MM.1S (cell line): ENCODE data around the gene CBFB.

Experiments
- DNase-seq: peaks from one replicate; pipeline ENCODE4 v3.0.0-alpha.2; 2015
- H2AFZ ChIP-seq: fragments of 300-600 bp; sonication (generic); 2 replicates; pipeline ENCODE4 v1.6.0; 2016; ENCODE audit warnings: antibody characterized with exemption, low read length
- H3F3A ChIP-seq: fragments of 300-600 bp; sonication (generic); 2 replicates; pipeline ENCODE4 v1.6.1; 2016; ENCODE audit warnings: mild to moderate bottlenecking, antibody characterized with exemption, low read length, moderate library complexity, mixed read lengths; ENCODE audit not compliant: insufficient read depth
- H3K27ac ChIP-seq: fragments of 300-600 bp; sonication (generic); 2 replicates; pipeline ENCODE4 v1.5.1; 2016; ENCODE audit warnings: mild to moderate bottlenecking, low read length
- H3K27me3 ChIP-seq: fragments of 300-600 bp; sonication (generic); replicated peaks from 2 replicates; pipeline ENCODE4 v1.6.0; 2016; ENCODE audit warnings: low read length; ENCODE audit not compliant: insufficient read depth
- H3K36me3 ChIP-seq: fragments of 300-600 bp; sonication (generic); replicated peaks from 2 replicates; pipeline ENCODE4 v1.6.1; 2016; ENCODE audit warnings: mild to moderate bottlenecking, low read length, mixed read lengths; ENCODE audit not compliant: insufficient read depth
- H3K4me1 ChIP-seq: fragments of 300-600 bp; sonication (generic); 2 replicates; pipeline ENCODE4 v1.6.1; 2016; ENCODE audit warnings: low read length, mixed read lengths
- H3K4me2 ChIP-seq: fragments of 300-600 bp; sonication (generic); 2 replicates; pipeline ENCODE4 v1.6.0; 2016; ENCODE audit warnings: low read depth, low read length
- H3K4me3 ChIP-seq: fragments of 300-600 bp; sonication (generic); 2 replicates; pipeline ENCODE4 v1.5.1; 2016; ENCODE audit warnings: low read length, mixed read lengths
- H3K79me2 ChIP-seq: fragments of 300-600 bp; sonication (generic); 2 replicates; pipeline ENCODE4 v1.6.1; 2016; ENCODE audit warnings: mixed run types, low read length, mixed read lengths
- H3K9ac ChIP-seq: fragments of 300-600 bp; sonication (generic); 2 replicates; pipeline ENCODE4 v1.6.1; 2016; ENCODE audit warnings: low read length, mixed read lengths
- H3K9me2 ChIP-seq: fragments of 300-600 bp; sonication (generic); replicated peaks from 2 replicates; pipeline ENCODE4 v1.6.1; 2016; ENCODE audit warnings: mild to moderate bottlenecking, low read length, mixed read lengths; ENCODE audit not compliant: insufficient read depth
- H3K9me3 ChIP-seq: fragments of 300-600 bp; sonication (generic); replicated peaks from 2 replicates; pipeline ENCODE4 v1.6.1; 2016; ENCODE audit warnings: mild to moderate bottlenecking, low read length, mixed read lengths; ENCODE audit not compliant: insufficient read depth
- H4K20me1 ChIP-seq: fragments of 300-600 bp; sonication (generic); 2 replicates; pipeline ENCODE4 v1.6.1; 2016; ENCODE audit warnings: mild to moderate bottlenecking, low read length, moderate library complexity, mixed read lengths; ENCODE audit not compliant: insufficient read depth
- EZH2 ChIP-seq: fragments of 300-600 bp; sonication (generic); optimal IDR thresholded peaks from 2 replicates; pipeline ENCODE3; 2017; ENCODE audit warnings: low read depth, mild to moderate bottlenecking, antibody characterized with exemption, low read length, mixed read lengths
- EZH2phosphoT487 ChIP-seq: fragments of 300-600 bp; sonication (generic); IDR thresholded peaks from 2 replicates; pipeline ENCODE4 v1.6.1; 2018; ENCODE audit warnings: antibody characterized with exemption, low read length
- TF ChIP-seq, protein P1 (sequence below): fragments of 300-600 bp; sonication (generic); IDR thresholded peaks from 2 replicates; pipeline ENCODE4 v1.5.1; 2016; ENCODE audit warnings: antibody characterized with exemption, low read length, mixed read lengths

CBFB gene

DNA sequence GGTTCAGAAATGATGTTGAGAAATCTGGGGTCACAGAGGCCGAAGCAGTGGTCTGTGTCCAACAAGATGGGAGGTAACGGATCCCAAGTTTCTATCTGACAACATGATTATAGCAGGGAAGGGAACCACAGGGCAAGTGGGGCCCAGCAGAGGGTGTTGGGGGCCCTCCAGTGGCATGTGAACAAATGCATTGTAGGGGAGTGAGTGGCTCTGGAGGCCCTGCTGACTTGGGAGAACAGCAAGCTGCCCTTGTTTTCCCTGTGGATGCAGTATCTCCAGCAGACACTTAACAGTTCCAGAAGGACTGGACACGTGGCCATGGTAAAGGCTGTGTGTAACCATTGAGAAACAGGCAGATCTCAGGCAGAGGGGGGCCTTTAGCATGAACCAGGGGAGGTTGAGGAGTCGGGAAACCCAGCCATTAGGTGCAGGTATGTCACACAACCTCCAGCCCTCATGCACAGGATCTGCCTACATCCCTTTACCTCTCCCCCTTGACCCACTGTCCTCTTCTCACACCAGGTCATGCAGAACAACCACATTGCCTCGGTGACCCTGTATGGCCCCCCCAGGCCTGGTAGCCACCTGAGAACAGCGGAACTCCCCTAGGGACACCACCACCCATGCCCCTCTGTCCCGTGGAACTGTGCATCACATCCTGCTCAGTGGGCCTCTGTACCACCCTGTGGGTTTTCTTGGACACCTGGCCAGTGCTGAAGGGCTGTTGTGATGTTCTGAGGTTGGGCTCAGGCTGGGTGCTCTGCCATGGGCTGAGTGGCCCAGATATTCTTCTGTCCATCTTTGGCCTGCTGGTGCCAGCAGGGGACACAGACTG is 117.8 kb downstream of the CBFB start:
- TF ChIP-seq, protein P1, sequence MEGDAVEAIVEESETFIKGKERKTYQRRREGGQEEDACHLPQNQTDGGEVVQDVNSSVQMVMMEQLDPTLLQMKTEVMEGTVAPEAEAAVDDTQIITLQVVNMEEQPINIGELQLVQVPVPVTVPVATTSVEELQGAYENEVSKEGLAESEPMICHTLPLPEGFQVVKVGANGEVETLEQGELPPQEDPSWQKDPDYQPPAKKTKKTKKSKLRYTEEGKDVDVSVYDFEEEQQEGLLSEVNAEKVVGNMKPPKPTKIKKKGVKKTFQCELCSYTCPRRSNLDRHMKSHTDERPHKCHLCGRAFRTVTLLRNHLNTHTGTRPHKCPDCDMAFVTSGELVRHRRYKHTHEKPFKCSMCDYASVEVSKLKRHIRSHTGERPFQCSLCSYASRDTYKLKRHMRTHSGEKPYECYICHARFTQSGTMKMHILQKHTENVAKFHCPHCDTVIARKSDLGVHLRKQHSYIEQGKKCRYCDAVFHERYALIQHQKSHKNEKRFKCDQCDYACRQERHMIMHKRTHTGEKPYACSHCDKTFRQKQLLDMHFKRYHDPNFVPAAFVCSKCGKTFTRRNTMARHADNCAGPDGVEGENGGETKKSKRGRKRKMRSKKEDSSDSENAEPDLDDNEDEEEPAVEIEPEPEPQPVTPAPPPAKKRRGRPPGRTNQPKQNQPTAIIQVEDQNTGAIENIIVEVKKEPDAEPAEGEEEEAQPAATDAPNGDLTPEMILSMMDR: no peak
- no peak for TF ChIP-seq EZH2
- TF ChIP-seq EZH2phosphoT487: no peak
- Histone ChIP-seq H2AFZ (no peak overlapping the region), H3K9me2 (no peaks in the 10 kb centered on the region), H3K9ac (no peak overlapping the region), H3K27ac (no peak overlapping the region), H3K79me2 (no peaks in the 10 kb centered on the region), H3K4me1 (no peaks in the 10 kb centered on the region), H3K4me3 (no peak overlapping the region), H3K9me3 (no peaks in the 10 kb centered on the region), H3K27me3 (no peaks in the 10 kb centered on the region), H3F3A (peaks cover 7% of the 10 kb centered on the region; the same call in 1 of the 2 replicates), H3K4me2 (no peak overlapping the region), H3K36me3 (no peaks in the 10 kb centered on the region), H4K20me1 (no peaks in the 10 kb centered on the region)
- no peak for DNase-seq

DNA sequence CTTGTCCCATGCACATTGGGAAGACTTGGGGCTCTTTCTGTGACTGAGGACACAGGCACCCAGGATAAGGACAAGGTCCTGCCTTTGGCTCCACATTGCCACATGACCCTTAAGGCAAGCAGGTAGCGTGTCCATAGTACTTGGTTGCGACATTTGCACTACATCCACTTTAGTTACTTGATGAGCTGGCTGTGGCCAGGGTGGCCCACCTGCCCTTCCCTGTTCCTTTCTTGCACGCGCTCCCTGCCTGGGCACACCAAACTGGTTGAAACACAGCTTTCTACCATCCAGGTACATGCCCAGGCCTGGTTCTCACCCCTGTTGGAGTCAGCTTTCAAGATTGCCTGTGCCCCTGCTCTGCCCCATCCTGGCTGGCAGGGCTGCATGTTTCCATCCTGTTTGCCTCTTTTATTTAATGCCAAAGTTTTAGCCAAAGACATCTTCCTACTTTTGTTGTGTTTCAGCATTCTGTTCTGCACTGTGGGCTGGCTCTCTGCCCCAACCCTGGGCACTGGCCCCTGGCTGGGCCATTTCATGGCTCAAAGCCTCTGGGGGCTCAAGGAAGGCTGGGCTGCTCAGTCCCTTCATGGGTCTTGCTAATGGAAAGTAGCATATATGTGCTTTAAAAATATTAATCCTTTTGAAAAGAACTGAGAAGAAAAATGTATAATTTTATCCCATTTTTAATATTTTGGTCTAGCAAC is 118.6 kb downstream of the CBFB start:
- H3K4me3 ChIP-seq: no peak overlapping the region
- H3K27ac ChIP-seq: no peak overlapping the region
- no peak overlapping the region for H3K9ac ChIP-seq
- H3K27me3 ChIP-seq: no peaks in the 10 kb centered on the region
- H3K4me2 ChIP-seq: no peak overlapping the region
- no peak for DNase-seq
- H4K20me1 ChIP-seq: no peaks in the 10 kb centered on the region
- H2AFZ ChIP-seq: no peak overlapping the region
- no peaks in the 10 kb centered on the region for H3K36me3 ChIP-seq
- H3F3A ChIP-seq: peaks cover 10% of the 10 kb centered on the region; the same call in 1 of the 2 replicates
- H3K9me2 ChIP-seq: no peaks in the 10 kb centered on the region
- H3K4me1 ChIP-seq: no peaks in the 10 kb centered on the region
- H3K9me3 ChIP-seq: no peaks in the 10 kb centered on the region
- H3K79me2 ChIP-seq: no peaks in the 10 kb centered on the region
- TF ChIP-seq EZH2phosphoT487 (no peak), EZH2 (no peak)
- TF ChIP-seq, protein P1: no peak

DNA sequence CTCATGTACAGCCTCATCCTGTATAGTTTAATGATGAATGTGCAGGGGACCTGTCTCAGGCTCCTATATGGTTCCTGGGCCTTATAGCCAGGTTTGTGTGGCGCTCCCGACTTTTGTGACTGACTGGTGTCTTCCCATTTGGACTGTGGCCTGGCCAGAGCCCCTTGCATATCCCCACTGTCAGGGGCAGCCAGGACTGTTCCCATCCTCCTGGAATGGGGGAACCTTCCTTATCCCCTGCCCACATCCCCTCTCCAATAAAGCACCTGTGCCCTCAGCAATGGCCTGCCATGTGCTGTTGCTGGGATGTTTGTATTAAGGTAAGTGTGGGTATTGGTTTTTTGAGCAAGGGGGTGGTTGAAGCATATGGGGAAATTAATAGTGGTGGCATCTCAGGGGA is 119.3 kb downstream of the CBFB start:
- no peaks in the 10 kb centered on the region for H3K9me2 ChIP-seq
- TF ChIP-seq, protein P1: no peak
- TF ChIP-seq EZH2phosphoT487 (no peak), EZH2 (no peak)
- no peaks in the 10 kb centered on the region for H3K36me3 ChIP-seq
- no peaks in the 10 kb centered on the region for H3K79me2 ChIP-seq
- no peaks in the 10 kb centered on the region for H3K4me1 ChIP-seq
- DNase-seq: no peak
- H3K27ac ChIP-seq: no peak overlapping the region
- no peak overlapping the region for H2AFZ ChIP-seq
- H3K4me3 ChIP-seq: no peak overlapping the region
- H3K27me3 ChIP-seq: no peaks in the 10 kb centered on the region
- H4K20me1 ChIP-seq: no peaks in the 10 kb centered on the region
- peaks cover 10% of the 10 kb centered on the region; the same call in 1 of the 2 replicates for H3F3A ChIP-seq
- no peak overlapping the region for H3K9ac ChIP-seq
- no peaks in the 10 kb centered on the region for H3K9me3 ChIP-seq
- H3K4me2 ChIP-seq: no peak overlapping the region
